Type B pancreatic cell (in vitro differentiated cells): ENCODE data around the gene BNC2. TPM values are rescaled to one million over a fixed set of nuclear protein-coding genes. Genes with fewer than 3 reads are reported as not detected.

Experiments used
- DNase-seq: peaks from one replicate; pipeline ENCODE4 v3.0.0; 2021; ENCODE audit warnings: mixed read lengths; ENCODE audit not compliant: unreplicated experiment; ENCODE audit errors: extremely low spot score
- H3K27ac Mint-ChIP-seq: 2 replicates; pipeline ENCODE4 v1.8.0; 2021; ENCODE audit warnings: mild to moderate bottlenecking, mixed read lengths
- H3K27me3 Mint-ChIP-seq: 2 replicates; pipeline ENCODE4 v1.8.0; 2021; ENCODE audit warnings: mixed read lengths
- H3K36me3 Mint-ChIP-seq: 2 replicates; pipeline ENCODE4 v1.8.0; 2021; ENCODE audit warnings: mixed read lengths
- H3K4me1 Mint-ChIP-seq: one replicate; pipeline ENCODE4 v1.8.0; 2021; ENCODE audit warnings: mixed read lengths; ENCODE audit not compliant: unreplicated experiment
- H3K4me3 Mint-ChIP-seq: 2 replicates; pipeline ENCODE4 v1.8.0; 2021; ENCODE audit warnings: mild to moderate bottlenecking, mixed read lengths
- H3K9me3 Mint-ChIP-seq: 2 replicates; pipeline ENCODE4 v1.8.0; 2021; ENCODE audit warnings: mixed read lengths
- total RNA-seq: library from RNA; stranded (reverse); gene quantifications from 2 replicates; pipeline ENCODE4 v1.2.1, GENCODE V29; 2021; ENCODE audit warnings: low replicate concordance
- TF ChIP-seq, protein P1 (sequence below): fragments of 200-600 bp; sonication (generic); conservative IDR thresholded peaks from 2 replicates; pipeline ENCODE4 v1.5.0; 2021; ENCODE audit warnings: antibody characterized with exemption, mild to moderate bottlenecking

BNC2 gene
- total RNA-seq, 1 donor from 2014 or later, result 80.9 TPM

- Mint-ChIP-seq H3K36me3 (no peaks in the 10 kb centered on the region), H3K4me3 (no peak overlapping the region), H3K27ac (no peak overlapping the region), H3K27me3 (no peaks in the 10 kb centered on the region), H3K4me1 (no peaks in the 10 kb centered on the region), H3K9me3 (no peaks in the 10 kb centered on the region)
- TF ChIP-seq, protein P1, sequence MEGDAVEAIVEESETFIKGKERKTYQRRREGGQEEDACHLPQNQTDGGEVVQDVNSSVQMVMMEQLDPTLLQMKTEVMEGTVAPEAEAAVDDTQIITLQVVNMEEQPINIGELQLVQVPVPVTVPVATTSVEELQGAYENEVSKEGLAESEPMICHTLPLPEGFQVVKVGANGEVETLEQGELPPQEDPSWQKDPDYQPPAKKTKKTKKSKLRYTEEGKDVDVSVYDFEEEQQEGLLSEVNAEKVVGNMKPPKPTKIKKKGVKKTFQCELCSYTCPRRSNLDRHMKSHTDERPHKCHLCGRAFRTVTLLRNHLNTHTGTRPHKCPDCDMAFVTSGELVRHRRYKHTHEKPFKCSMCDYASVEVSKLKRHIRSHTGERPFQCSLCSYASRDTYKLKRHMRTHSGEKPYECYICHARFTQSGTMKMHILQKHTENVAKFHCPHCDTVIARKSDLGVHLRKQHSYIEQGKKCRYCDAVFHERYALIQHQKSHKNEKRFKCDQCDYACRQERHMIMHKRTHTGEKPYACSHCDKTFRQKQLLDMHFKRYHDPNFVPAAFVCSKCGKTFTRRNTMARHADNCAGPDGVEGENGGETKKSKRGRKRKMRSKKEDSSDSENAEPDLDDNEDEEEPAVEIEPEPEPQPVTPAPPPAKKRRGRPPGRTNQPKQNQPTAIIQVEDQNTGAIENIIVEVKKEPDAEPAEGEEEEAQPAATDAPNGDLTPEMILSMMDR, result no peak
- DNase-seq, result no peak
These were observed 34.2 kb upstream of the BNC2 start for GRCh38 chr9:16904655-16905054.

- no peak for DNase-seq
- Mint-ChIP-seq H3K4me3 (no peak overlapping the region), H3K9me3 (peaks cover 4% of the 10 kb centered on the region), H3K36me3 (no peaks in the 10 kb centered on the region), H3K27ac (no peak overlapping the region), H3K4me1 (peaks cover 7% of the 10 kb centered on the region), H3K27me3 (no peaks in the 10 kb centered on the region)
- TF ChIP-seq, protein P1, result no peak
These were observed 31.1 kb upstream of the BNC2 start for GRCh38 chr9:16901590-16901989.

- DNase-seq, result no peak
- H3K4me3 Mint-ChIP-seq, result no peak overlapping the region
- H3K36me3 Mint-ChIP-seq, result no peaks in the 10 kb centered on the region
- TF ChIP-seq, protein P1, result no peak
- no peaks in the 10 kb centered on the region for H3K27me3 Mint-ChIP-seq
- peaks cover 7% of the 10 kb centered on the region for H3K4me1 Mint-ChIP-seq
- no peak overlapping the region for H3K27ac Mint-ChIP-seq
- H3K9me3 Mint-ChIP-seq, result peaks cover 4% of the 10 kb centered on the region
These were observed 29.1 kb upstream of the BNC2 start for GRCh38 chr9:16899606-16900005.

DNA sequence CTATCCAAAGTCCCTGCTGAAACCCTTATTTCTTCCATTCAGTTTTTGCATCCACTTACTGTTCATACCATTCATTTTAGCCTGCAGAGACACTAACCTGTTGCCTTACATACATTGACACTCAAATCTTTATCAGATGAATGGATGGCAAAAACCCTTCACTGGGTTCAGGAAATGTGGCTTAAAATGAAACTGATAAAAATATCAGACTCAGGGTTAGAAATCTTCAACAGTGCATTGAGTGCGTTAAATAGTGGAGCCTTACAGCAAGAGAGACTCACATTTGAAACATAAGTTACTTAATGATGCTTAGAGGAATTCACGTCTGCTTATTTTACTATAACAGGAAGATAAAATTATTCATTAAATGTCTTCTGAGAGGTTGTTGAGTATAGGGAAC lies 28.0 kb upstream of the BNC2 start:
- H3K4me3 Mint-ChIP-seq, result no peak overlapping the region
- H3K27ac Mint-ChIP-seq, result no peak overlapping the region
- no peak for DNase-seq
- peaks cover 7% of the 10 kb centered on the region for H3K4me1 Mint-ChIP-seq
- no peaks in the 10 kb centered on the region for H3K36me3 Mint-ChIP-seq
- peaks cover 4% of the 10 kb centered on the region for H3K9me3 Mint-ChIP-seq
- H3K27me3 Mint-ChIP-seq, result no peaks in the 10 kb centered on the region
- TF ChIP-seq, protein P1, result no peak

DNA sequence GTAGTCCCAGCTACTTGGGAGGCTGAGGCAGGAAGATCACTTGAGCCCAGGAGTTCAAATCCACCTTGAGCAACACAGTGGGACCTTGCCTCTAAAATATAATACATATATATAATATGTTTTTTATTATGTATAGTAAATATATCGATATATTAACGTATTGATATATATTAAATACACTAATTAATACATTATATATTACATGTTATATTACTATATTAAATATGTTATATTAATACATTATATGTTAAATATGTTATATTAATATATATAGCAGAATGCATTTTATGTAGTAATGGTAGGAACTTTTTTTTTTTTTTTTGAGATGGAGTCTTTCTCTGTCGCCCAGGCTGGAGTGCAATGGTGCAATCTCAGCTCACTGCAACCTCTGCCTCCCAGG lies 18.1 kb upstream of the BNC2 start:
- no peak for DNase-seq
- H3K36me3 Mint-ChIP-seq, result no peaks in the 10 kb centered on the region
- no peaks in the 10 kb centered on the region for H3K27me3 Mint-ChIP-seq
- TF ChIP-seq, protein P1, result no peak
- no peak overlapping the region for H3K4me3 Mint-ChIP-seq
- peaks cover 5% of the 10 kb centered on the region for H3K4me1 Mint-ChIP-seq
- H3K27ac Mint-ChIP-seq, result no peak overlapping the region
- no peaks in the 10 kb centered on the region for H3K9me3 Mint-ChIP-seq

DNA sequence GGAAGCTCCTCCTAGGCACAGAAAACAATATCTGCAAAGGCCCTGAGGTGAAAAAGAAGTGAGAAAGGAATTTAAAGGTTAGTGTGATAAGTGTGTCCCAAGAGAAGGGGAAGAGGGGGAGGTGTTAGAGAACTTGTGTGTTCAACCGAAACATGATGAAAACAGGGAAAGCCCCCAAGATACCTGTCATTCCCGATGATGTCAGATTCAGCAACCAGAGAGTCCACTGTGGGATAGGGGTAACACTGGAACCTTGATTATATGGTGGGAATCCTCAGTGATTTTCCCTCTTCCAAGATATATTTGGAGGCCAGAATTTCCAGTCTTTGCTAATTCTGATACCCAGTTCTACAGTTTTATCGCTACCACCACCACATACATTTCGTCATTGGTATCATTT lies 15.5 kb upstream of the BNC2 start:
- Mint-ChIP-seq H3K27me3 (no peaks in the 10 kb centered on the region), H3K27ac (no peak overlapping the region), H3K4me3 (no peak overlapping the region), H3K9me3 (no peaks in the 10 kb centered on the region), H3K4me1 (peaks cover 5% of the 10 kb centered on the region), H3K36me3 (no peaks in the 10 kb centered on the region)
- TF ChIP-seq, protein P1, result no peak
- DNase-seq, result no peak
